Memory B cell (primary cell): Measurements from ENCODE around the gene NEU3.
"Not testable (repeated sequence)": the region's sequence is repeated elsewhere in the genome, so short reads cannot be mapped to it uniquely, and the experiment has no call there.

ENCODE experiments used
- ATAC-seq: fragments of 150-1000 bp; cut with Tn5 transposase; 2 replicates; pipeline ENCODE4 v1.10.0; 2021; ENCODE audit warnings: low read depth, mild to moderate bottlenecking, moderate library complexity
- DNase-seq, 2 donors: peaks; one replicate each; pipeline ENCODE4 v3.0.0; 2022; ENCODE audit warnings: low spot score in 2 of 2
- H3K27ac Mint-ChIP-seq: one replicate; pipeline ENCODE4 v1.8.0; 2022; ENCODE audit warnings: mild to moderate bottlenecking, moderate library complexity, mixed read lengths
- H3K27me3 Mint-ChIP-seq: one replicate; pipeline ENCODE4 v1.8.0; 2022; ENCODE audit warnings: mixed read lengths
- H3K36me3 Mint-ChIP-seq: one replicate; pipeline ENCODE4 v1.8.0; 2022; ENCODE audit warnings: mild to moderate bottlenecking, mixed read lengths
- H3K4me1 Mint-ChIP-seq: one replicate; pipeline ENCODE4 v1.8.0; 2022; ENCODE audit warnings: mixed read lengths
- H3K4me3 Mint-ChIP-seq: one replicate; pipeline ENCODE4 v1.8.0; 2022; ENCODE audit warnings: mild to moderate bottlenecking, moderate library complexity, mixed read lengths
- H3K9me3 Mint-ChIP-seq: one replicate; pipeline ENCODE4 v1.8.0; 2022; ENCODE audit warnings: mixed read lengths

Gene NEU3

GRCh38 chr11:75047191-75047590 lies 58.5 kb downstream of the NEU3 start:
- Mint-ChIP-seq H3K4me1 (peaks cover 11% of the 10 kb centered on the region), H3K36me3 (no peaks in the 10 kb centered on the region), H3K9me3 (no peaks in the 10 kb centered on the region), H3K27me3 (no peaks in the 10 kb centered on the region), H3K4me3 (no peak overlapping the region), H3K27ac (no peak overlapping the region)
- no peak for DNase-seq
- ATAC-seq = no peak

DNA sequence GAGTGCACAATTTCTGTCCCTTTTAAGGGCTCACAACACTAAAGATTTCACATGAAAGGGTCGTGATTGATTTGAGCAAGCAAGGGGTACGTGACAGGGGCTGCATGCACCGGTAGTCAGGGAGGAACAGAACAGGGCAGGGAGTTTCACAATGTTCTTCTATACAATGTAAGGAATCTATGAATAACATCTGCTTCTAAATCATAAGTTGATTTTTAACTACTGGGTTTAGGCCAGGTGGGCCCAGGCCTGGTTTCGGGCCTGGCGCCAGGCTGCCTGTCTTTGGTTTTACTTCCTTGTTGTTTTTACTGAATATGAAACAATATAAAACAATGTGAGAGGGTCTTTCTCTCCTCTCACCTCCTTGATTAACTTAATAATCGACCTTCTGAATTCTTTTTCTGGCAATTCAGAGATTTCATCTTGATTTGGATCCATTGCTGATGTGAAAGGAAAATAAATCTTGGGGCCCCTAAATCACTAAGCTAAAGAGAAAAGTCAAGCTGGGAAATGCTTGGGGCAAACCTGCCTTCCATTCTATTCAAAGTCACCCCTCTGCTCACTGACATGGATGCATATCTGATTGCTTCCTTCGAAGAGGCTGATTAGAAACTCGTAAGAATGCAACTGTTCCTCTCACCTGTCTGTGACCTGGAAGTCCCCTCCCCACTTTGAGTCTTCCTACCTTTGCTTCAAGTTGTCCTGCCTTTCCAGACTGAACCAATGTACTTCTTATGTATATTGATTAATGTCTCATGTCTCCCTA lies 61.0 kb downstream of the NEU3 start:
- H3K27ac Mint-ChIP-seq = peak overlapping the region; percentile 66
- peaks cover 11% of the 10 kb centered on the region for H3K4me1 Mint-ChIP-seq
- not testable (repeated sequence) for H3K27me3 Mint-ChIP-seq, ATAC-seq, DNase-seq, H3K4me3 Mint-ChIP-seq
- peaks cover 10% of the 10 kb centered on the region for H3K36me3 Mint-ChIP-seq
- H3K9me3 Mint-ChIP-seq = peaks cover 10% of the 10 kb centered on the region

GRCh38 chr11:75050516-75050915 lies 61.8 kb downstream of the NEU3 start:
- Mint-ChIP-seq H3K4me1 (peaks cover 11% of the 10 kb centered on the region), H3K9me3 (peaks cover 10% of the 10 kb centered on the region), H3K36me3 (peaks cover 10% of the 10 kb centered on the region), H3K27ac (peak overlapping the region; percentile 66), H3K27me3 (peaks cover 2% of the 10 kb centered on the region), H3K4me3 (no peak overlapping the region)
- ATAC-seq (no peak), DNase-seq (no peak)

DNA sequence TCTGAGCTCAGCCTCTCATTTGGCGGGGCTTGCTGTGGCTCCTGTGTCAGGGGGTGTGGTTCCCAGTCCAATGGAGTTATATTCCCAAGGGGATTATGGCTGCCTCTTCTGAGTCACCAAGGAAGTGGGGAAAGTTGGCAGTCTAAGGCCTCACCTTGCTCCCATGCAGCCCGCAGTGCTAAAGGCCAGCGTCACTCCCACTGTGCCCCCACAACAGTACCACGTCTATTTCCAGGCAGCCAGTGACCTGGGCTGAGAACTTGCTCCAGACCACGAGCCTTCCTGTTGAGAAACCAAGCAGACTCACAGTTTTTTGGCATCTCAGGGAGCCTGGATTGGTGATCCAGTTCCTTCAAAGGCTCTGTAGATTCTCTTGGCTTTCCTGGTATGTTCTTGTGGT lies 62.3 kb downstream of the NEU3 start:
- Mint-ChIP-seq H3K27me3 (peaks cover 2% of the 10 kb centered on the region), H3K27ac (no peak overlapping the region), H3K36me3 (peaks cover 10% of the 10 kb centered on the region), H3K4me3 (no peak overlapping the region), H3K4me1 (peaks cover 11% of the 10 kb centered on the region), H3K9me3 (peaks cover 10% of the 10 kb centered on the region)
- DNase-seq (no peak), ATAC-seq (no peak)

GRCh38 chr11:75052457-75052856 lies 63.7 kb downstream of the NEU3 start:
- H3K27me3 Mint-ChIP-seq = peaks cover 2% of the 10 kb centered on the region
- DNase-seq = no peak

GRCh38 chr11:75055511-75055910 lies 66.8 kb downstream of the NEU3 start:
- Mint-ChIP-seq H3K4me1 (peaks cover 2% of the 10 kb centered on the region), H3K9me3 (peaks cover 10% of the 10 kb centered on the region), H3K27ac (no peak overlapping the region), H3K27me3 (peaks cover 7% of the 10 kb centered on the region), H3K36me3 (peaks cover 10% of the 10 kb centered on the region), H3K4me3 (no peak overlapping the region)
- DNase-seq = no peak
- ATAC-seq = no peak

More at GRCh38 chr11:75052457-75052856, 63.7 kb downstream of the NEU3 start:
- Mint-ChIP-seq H3K36me3 (peaks cover 10% of the 10 kb centered on the region), H3K4me3 (no peak overlapping the region), H3K9me3 (peaks cover 10% of the 10 kb centered on the region), H3K27ac (no peak overlapping the region), H3K4me1 (peaks cover 11% of the 10 kb centered on the region)
- no peak for ATAC-seq

DNA sequence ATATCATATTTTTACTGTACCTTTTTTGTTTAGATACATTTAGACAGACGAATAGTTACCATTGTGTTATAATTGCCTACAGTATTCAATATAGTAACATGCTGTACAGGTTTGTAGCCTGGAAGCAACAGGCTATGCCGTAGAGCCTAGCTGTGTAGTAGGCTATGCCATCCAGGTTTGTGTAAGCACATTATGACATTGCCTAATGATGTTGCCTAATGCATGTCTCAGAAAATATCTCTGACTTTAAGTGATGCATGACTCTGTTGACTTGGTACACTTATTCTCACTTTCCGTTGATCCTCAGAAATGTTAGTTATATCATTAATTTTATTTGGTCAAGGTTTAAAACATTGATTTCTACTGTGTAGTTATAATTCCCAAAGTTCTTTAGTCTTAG lies 68.1 kb downstream of the NEU3 start:
- no peak overlapping the region for H3K27ac Mint-ChIP-seq
- no peak overlapping the region for H3K4me3 Mint-ChIP-seq
- peaks cover 10% of the 10 kb centered on the region for H3K36me3 Mint-ChIP-seq
- no peaks in the 10 kb centered on the region for H3K4me1 Mint-ChIP-seq
- peaks cover 10% of the 10 kb centered on the region for H3K9me3 Mint-ChIP-seq
- peaks cover 7% of the 10 kb centered on the region for H3K27me3 Mint-ChIP-seq
- DNase-seq (no peak), ATAC-seq (no peak)

GRCh38 chr11:75059299-75059698 lies 70.6 kb downstream of the NEU3 start:
- ATAC-seq (no peak), DNase-seq (no peak)
- no peak overlapping the region for H3K27ac Mint-ChIP-seq
- peaks cover 8% of the 10 kb centered on the region for H3K27me3 Mint-ChIP-seq
- H3K36me3 Mint-ChIP-seq = no peaks in the 10 kb centered on the region
- H3K9me3 Mint-ChIP-seq = peaks cover under 1% of the 10 kb centered on the region
- no peak overlapping the region for H3K4me3 Mint-ChIP-seq
- no peaks in the 10 kb centered on the region for H3K4me1 Mint-ChIP-seq

DNA sequence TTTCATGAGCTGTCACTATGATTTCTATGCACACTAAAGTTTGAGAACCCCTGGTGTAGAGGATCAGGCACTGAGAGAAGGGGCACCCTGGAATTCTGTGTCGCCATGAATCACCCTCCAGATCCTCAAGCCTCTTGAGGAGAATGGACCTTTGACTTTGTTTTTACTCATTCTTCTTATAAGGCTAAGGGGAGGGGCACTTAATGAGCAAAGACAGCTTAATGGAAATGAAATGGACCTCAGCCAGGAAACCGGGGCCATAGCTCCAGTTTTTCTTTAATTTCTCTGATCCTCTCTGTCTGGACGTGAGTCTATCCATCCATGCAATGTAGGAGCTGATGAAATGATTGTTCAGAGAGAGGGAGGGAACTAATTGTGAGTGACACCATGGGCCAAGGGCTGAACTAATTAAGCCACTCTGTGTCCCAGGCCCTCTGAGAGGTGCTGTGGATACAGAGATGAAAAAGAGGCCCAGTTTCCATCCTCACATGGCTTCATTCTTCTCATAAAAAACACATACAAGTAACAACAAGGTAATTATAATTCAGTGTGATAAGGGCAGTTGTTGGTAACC lies 75.1 kb downstream of the NEU3 start:
- DNase-seq = no peak
- ATAC-seq = no peak
- Mint-ChIP-seq H3K36me3 (no peaks in the 10 kb centered on the region), H3K9me3 (peaks cover 3% of the 10 kb centered on the region), H3K4me1 (no peaks in the 10 kb centered on the region), H3K4me3 (no peak overlapping the region), H3K27ac (no peak overlapping the region), H3K27me3 (peaks cover 19% of the 10 kb centered on the region)

- H3K9me3 Mint-ChIP-seq = peaks cover 3% of the 10 kb centered on the region
- ATAC-seq = no peak
- no peak overlapping the region for H3K27ac Mint-ChIP-seq
- no peaks in the 10 kb centered on the region for H3K36me3 Mint-ChIP-seq
- H3K4me3 Mint-ChIP-seq = no peak overlapping the region
- peaks cover 19% of the 10 kb centered on the region for H3K27me3 Mint-ChIP-seq
- DNase-seq = no peak
- H3K4me1 Mint-ChIP-seq = no peaks in the 10 kb centered on the region
These were observed 77.3 kb downstream of the NEU3 start for GRCh38 chr11:75066061-75066460.
